Stimulated activated CD4-positive, alpha-beta T cell treated with anti-CD3 and anti-CD28 coated beads, TNF-alpha, amount 100 ng/mL, for 24 hours (primary cell): ENCODE data around the gene GSTA1.
"Not testable (repeated sequence)": the region's sequence is repeated elsewhere in the genome, so short reads cannot be mapped to it uniquely, and the experiment has no call there.

Experiments
- DNase-seq, 3 experiments: peaks; one replicate each; pipeline ENCODE4 v3.0.0-alpha.2; 2020; ENCODE audit warnings: low read depth in 3 of 3

Gene GSTA1

DNA sequence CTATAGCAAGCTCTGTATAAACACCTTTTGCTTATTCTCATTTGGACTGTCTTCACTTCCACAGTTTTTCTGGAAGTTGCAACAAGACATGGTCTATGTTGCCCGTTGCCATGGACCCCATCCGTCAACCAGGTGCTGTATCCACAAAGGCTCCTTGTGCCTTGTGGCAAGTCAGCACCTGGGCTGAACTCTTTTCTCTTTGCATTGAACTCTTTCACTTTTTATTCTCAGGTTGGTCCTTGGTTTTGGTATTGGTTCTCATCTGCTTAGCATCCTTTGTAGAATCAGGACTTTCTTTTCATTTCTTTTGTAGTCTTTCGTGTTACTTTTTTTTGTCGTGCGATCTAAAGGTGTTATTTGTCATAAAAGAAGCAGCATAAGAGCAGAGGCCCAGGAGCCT lies 5.0 kb upstream of the GSTA1 start:
- no peak for DNase-seq

DNA sequence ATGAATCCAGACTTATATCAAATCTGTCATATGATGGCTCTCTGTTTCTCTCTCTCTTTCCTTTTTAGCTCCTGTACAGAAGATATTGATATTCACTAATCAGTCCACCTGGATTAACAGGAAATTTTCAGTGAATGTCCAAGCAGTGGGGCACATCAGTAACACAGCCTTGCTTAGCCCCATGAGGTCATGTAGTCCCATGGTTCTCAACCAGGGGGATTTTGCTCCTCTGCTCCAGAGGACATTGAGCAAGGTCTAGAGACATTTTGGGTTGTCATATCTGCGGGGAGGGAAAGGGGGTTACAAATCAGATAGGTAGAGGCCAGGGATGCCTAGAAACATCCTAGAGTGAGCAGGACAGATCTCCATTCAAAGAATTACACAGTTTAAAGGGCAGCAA lies 810 bp downstream of the GSTA1 start:
- DNase-seq, result no peak

DNA sequence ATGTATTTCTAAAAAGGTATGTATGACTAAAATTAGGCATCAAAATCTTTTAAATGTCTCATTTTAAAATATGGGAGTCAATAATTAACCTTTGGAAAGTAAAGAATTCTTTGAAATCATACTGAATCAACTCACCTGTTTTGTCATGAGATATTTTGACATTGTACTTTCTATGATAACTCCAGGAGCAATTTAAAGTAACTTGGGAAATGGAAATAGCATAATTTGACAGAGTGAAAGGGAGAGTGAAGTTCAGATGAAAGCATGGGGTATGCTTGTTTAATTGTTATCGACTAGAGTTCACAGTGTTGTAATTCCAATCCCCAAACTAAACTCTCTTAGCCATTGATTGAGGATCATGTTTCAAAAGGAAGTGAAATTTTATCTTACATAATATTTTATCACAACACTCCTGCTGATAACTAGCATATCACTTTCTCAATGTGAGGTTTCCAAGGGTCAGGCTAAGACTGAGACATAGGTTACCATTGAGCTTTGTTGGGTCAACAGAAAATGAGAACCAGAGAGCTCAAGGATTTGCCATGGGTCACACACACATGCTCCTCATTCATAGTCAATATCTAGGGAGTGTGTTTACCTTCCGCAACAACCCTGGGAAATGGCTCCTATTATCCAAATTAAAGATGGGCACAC lies 2.3 kb downstream of the GSTA1 start:
- DNase-seq, result no peak

DNA sequence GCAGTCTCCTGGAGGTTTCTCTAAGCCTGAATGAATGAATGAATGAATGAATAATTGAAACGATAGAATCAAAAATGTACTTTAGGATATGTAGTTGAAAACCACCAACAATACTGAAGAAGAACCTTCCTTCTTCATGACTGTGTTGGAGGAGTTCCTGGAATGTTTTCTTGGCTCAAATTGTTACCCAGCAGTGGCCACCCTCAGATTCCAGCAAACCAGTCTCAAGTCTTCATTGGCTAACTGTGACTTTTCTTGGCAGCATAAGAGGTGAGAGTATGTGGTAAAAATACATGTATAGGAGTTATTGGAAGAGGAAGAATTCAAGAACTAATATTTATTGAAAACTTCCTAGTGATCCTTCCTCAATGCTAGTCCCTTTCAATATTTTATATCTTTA lies 4.3 kb downstream of the GSTA1 start:
- not testable (repeated sequence) for DNase-seq

DNA sequence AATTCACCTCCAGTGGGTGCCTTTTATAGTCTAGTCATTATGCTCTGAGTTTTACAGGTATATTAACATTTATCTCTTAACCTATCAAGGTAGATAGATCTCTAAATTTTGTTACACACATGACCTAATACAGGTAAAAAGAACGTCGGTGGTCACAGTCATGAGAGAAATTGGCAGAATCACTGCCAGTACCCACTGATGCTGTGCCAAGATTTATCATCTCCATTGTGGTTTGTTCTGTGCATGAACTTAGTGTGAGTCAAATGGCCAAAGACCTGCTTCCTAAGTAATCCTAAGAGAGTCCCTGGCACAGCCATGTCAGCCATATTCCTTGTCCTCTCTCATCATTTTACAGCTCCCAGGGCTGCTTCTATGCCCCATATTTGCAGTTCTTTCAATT lies 9.2 kb downstream of the GSTA1 start:
- not testable (repeated sequence) for DNase-seq

DNA sequence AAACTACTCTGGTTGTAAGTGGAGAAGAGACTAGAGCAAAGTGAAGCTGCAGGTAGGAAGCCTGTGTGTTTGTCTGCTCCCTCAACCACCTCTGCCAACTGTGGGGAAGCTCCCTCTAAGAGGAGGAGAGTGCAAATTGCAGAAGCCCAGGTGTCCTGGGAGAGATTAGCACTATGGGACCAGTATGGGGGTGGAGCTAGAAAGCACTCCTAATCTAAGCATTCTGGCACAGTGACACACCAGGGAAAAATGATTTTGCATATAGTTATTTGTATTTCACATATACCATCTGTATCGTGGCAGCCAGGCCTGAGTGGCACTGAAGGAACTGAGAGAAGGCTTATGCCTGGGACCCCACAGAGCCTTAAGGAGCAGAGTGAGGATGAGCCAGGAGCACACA lies 12.8 kb downstream of the GSTA1 start:
- no peak for DNase-seq

DNA sequence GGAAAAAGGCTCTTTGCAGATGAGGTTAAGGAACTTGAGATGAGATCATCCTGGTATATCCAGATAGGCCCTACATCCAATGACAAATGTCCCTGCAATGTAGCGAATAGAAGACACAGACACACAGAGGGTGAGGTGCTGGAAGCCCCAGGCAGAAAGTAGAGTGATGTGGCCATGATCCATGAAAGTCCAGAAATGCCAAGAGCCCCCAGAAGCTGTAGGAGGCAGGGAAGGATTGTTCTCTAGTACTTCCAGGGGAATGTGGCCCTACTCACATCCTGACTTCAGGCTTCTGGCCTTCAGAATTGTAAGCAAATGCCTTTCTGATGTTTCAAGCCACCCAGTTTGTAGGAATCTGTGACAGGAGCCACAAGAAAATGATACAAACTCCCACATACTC lies 14.0 kb downstream of the GSTA1 start:
- not testable (repeated sequence) for DNase-seq

DNA sequence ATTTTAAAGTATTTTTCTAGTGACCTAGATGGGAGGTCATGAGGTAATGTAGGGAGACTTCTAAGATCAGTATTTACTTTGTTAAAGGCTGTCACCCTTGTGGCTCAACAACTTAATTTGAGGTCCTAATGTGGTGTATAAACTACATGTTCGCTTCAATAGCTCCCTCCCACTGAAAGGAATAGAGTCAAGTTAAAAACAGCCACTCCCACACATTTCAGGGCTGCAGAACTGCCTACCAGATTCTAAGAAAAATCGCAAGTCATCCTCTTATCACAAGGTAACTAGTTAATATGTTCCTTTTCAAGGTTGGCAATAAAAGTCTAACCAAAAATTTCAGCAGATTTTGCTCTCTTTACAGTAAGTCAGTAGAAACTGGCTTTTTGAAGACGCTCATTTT lies 15.1 kb downstream of the GSTA1 start:
- no peak for DNase-seq

DNA sequence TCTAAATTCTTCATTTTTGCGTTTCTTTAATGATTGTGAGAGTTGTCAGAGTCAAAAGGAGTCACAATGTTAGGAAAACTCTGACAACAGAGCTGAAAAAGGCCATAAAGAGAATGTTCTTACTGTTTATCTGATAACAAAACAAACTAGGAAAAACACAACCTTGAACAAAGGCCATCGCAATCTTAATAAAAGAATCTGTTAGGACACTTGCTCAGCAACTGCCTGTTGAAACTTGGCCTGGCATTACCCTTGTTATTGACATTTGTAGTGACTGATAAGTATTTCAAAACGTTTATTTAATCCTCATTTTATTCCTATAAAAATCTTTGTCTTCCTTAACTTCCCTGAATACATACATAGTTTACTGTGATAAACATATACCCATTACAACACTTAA lies 15.7 kb downstream of the GSTA1 start:
- no peak for DNase-seq

DNA sequence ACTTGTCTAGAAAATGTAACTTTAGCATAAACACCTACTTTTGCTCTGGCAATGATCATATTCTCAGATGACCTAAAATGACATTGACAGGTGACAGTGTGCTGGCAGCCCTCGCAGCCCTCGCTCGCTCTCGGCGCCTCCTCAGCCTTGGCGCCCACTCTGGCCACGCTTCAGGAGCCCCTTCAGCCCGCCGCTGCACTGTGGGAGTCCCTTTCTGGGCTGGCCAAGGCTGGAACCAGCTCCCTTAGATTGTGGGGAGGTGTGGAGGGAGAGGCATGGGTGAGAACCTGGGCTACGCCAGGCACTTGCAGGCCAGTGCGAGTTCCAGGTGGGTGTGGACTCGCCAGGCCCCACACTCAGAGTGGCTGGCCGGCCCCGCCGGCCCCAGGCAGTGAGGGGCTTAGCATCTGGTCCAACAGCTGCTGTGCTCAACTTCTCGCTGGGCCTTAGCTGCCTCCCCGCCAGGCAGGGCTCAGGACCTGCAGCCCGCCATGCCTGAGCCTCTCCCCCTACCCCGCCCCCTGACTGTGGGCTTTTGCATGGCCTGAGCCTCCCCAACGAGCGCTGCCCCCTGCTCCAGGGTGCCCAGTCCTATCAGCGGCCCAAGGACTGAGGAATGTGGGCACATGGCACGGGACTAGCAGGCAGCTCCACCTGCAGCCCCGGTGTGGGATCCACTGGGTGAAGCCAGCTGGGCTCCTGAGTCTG lies 17.2 kb downstream of the GSTA1 start:
- DNase-seq, result no peak

DNA sequence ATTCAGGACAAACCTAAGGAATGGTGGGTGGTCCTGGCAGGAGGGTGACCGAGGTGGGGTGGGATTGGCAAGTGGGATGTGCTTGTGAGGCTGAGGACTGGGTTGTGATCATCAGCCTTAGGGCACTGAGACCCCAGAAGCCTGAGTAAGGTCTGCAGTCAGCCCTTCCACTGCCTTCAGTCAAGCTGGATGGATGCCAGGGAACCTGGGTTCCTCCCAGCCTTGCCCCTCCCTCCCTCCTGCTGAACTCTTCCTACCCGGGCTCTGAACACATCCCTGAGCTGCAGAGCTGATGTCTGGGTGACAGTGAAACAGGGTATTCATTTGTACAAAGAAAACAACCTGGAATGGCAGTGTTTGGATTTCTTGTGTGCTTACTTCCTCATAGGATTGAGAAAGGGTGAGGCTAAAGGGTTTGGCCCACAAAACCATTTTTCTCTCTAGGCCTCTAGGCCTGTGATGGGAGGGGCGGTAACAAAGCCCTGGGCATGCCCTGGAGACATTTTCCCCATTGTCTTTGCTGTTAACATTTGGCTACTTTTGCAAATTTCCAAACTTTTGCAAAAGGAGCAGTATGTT lies 20.8 kb downstream of the GSTA1 start:
- not testable (repeated sequence) for DNase-seq

DNA sequence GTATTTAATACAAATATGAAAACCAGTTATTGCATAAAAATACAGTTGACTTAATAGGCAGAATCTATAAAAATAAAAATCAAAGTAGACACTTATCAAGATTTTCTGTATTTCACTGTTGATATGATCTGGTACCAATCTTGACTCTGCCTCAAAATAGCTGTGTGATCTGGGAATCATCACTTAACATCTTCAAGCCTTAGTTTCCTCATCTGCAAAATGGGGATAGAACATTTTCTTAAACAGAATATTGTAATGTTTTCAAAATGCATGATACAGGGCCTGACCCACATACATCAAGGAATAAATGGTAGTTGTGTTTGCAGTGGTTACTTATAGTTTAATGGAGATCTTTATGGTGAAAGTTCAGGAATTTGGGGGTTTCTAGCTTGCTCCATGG lies 21.4 kb downstream of the GSTA1 start:
- not testable (repeated sequence) for DNase-seq

DNA sequence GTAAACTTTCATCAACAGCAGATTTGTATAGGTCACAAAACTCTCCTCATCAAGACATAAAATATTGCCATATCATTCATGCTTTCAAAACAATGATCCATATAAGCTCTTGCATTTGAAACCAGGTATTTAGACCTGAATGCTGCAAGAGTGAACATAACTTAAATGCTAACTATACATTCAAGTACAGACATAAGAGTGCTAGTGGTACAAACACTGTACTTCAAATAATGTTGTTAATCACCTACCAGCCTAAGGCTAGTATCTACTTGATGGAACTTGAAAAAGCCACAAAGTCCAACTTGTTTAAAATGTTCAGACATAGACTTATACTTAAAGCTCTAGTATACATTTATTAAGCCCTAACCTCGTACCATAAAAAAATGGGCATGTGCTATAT lies 24.4 kb downstream of the GSTA1 start:
- DNase-seq, result no peak

DNA sequence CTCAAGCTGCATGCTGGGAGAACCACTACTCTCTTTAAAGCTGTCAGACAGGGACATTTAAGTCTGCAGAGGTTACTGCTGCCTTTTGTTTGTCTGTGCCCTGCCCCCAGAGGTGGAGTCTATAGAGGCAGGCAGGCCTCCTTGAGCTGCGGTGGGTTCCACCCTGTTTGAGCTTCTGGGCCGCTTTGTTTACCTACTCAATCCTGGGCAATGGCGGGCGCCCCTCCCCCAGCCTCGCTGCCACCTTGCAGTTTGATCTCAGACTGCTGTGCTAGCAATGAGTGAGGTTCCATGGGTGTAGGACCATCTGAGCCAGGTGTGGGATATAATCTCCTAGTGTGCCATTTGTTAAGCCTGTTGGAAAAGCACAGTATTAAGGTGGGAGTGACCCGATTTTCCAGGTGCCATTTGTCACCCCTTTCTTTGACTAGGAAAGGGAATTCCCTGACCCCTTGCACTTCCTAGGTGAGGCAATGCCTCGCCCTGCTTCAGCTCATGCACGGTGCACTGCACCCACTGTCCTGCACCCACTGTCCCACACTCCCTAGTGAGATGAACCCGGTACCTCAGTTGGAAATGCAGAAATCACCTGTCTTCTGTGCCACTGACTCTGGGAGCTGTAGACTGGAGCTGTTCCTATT lies 26.8 kb downstream of the GSTA1 start:
- DNase-seq, result not testable (repeated sequence)

DNA sequence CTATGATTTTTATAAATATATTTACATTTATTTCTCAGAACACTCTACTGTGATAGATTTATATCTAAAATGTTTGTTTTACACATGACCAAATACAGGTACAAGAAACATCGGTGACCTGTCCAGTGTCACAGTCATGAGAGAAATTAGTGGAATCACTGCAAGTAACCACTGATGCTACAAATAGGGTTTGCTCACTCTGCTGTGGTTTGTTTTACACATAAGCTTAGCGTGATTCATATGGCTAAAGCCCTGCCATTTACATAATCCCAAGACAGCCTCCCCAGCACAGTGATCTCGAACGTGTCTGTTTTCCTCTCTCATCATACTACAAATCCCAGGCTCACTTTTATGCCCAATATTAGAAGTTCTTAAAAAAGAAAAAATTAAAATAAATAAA lies 34.2 kb downstream of the GSTA1 start:
- not testable (repeated sequence) for DNase-seq

DNA sequence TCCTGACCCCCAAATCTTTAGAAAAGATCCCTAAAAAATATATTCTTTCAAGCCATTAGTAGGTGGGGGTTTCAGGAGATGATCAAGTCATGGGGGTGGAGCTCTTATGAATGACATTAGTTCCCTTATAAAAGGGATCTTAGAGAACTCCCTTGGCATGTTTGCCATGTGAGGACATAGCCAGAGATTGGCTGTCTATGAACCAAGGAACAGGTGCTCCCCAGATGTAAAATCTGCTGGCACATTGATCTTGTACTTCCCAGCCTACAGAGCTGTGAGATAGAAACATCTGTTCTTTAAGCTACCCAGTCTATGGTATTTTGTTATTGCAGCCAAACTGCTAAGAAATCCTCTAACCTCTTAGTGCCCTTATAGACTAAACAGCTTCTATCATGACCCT lies 36.0 kb downstream of the GSTA1 start:
- DNase-seq, result not testable (repeated sequence)

DNA sequence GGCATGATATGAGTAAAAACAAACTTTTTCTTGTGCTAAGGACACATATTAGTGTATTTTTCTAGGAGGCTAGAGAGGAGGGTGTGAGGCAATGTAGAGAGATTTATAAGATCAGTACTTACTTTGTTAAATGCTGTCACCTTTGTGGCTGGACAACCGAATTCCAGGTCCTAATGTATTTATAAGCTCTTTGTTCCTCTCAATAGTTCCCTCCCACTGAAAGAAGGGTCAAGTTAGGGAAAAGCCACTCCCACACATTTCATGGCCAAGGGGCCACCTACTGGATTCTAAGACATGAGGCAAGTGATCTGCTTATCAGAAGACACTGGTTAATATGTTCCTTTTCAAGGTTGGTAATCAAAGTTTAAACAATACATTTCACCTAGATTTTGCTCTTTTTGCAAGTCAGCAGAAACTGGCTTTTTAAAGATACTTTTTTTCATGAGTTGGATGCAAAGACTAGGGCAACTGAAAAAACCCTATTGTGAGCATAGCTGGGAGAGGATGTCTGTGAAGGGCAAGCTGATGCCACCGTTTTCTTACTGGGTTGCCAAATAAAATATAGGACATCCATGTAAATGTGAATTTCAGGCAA lies 40.2 kb downstream of the GSTA1 start, which contains the start of gene GSTA2:
Gene GSTA2, minus strand, starts transcription at position 154 of the 595 bp plus-strand sequence. CDS start 5,528 bp downstream, outside the sequence.
- not testable (repeated sequence) for DNase-seq

DNA sequence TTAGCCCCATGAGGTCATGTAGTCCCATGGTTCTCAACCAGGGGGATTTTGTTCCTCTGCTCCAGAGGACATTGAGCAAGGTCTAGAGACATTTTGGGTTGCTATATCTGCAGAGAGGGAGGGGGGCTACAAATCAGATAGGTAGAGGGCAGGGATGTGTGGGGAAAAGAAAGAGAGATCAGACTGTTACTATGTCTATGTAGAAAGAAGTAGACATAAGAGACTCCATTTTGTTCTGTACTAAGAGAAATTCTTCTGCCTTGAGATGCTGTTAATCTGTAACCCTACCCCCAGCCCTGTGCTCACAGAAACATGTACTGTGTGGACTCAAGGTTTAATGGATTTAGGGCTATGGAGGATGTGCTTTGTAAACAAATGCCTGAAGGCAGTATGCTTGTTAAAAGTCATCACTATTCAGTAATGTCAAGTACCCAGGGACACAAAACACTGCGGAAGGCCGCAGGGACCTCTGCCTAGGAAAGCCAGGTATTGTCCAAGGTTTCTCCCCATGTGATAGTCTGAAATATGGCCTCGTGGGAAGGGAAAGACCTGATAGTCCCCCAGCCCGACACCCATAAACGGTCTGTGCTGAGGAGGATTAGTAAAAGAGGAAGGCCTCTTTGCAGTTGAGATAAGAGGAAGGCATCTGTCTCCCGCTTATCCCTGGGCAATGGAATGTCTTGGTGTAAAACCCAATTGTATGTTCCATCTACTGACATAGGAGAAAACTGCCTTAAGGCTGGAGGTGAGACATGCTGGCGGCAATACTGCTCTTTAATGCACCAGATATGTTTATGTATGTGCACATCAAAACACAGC lies 41.7 kb downstream of the GSTA1 start:
- DNase-seq, result not testable (repeated sequence)

DNA sequence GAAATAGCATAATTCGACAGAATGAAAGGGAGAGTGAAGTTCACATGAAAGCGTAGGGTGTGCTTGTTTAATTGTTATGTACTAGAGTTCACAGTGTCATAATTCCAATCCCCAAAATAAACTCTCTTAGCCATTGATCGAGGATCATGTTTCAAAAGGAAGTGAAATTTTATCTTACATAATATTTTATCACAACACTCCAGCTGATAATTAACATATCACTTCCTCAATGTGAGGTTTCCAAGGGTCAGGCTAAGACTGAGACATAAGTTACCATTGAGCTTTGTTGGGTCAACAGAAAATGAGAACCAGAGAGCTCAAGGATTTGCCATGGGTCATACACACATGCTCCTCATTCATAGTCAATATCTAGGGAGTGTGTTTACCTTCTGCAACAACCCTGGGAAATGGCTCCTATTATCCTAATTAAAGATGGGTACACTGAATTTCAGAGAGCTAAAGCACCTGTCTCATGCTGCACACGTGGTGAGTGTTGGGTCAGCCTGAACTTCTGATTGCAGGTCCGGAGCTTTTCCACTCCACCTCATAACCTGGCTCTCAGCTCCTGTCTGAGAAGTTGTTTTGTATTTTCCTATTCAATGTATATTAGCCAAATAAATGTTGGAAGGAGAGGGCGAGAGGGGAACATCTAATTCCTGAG lies 43.4 kb downstream of the GSTA1 start:
- no peak for DNase-seq

DNA sequence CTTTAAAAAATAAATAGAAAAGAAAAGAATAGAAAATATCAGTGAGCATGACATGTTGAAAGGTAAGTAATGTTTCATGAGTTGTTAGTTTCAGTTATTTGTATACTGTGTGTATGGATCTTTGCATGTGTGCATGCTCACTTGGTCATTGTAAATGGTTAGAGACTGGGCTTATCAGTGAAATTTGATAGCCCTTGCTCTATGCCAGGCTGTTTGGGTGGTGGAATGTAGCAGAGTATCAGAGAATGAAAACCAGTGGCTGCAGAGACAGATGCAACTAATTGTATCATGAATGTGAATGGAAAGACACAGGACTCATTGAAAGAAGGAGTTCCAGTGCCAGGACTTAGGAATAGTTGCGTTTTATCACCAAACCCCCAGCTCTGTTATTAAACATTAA lies 44.5 kb downstream of the GSTA1 start:
- DNase-seq, result no peak
